ENCODE measurements around the gene RHOV. TPM values are rescaled to one million over a fixed set of nuclear protein-coding genes. Genes with fewer than 3 reads are reported as not detected.

RHOV gene
- total RNA-seq: 0.35 and 1.2 TPM in 2 replicates
- 0.84 and 1.5 TPM in 2 replicates for polyA plus RNA-seq

- Histone ChIP-seq H3K27me3 (peaks cover 9% of the 10 kb centered on the region), H3K27ac (no peak within 1 kb of the TSS), H3K9me3 (ENCODE audit: low read depth) (no peaks in the 10 kb centered on the region), H3K4me1 (ENCODE audit: low read depth) (no peaks in the 10 kb centered on the region), H3K4me3 (peak within 1 kb of the TSS; percentile 48), H3K36me3 (no peaks in the 10 kb centered on the region)
- DNase-seq (ENCODE audit: low read depth in 1 of 2, low spot score in 1 of 2): peak; percentile 46 to 85
- TF ChIP-seq CTCF (IDR thresholded peaks at IDR 0.05; ENCODE audit: low read depth, low read length): peak; percentile 36
Observed at GRCh38 chr15:40873694-40874561, at the start of gene RHOV. Gene RHOV, minus strand, starts transcription at chr15:40874234. Its CDS starts 95 bp downstream, at chr15:40874139.

- no peak for DNase-seq (ENCODE audit: low read depth in 1 of 2, low spot score in 1 of 2)
- Histone ChIP-seq H3K27ac (no peak overlapping the region), H3K36me3 (no peaks in the 10 kb centered on the region), H3K4me1 (ENCODE audit: low read depth) (peaks cover 7% of the 10 kb centered on the region), H3K27me3 (peaks cover 74% of the 10 kb centered on the region), H3K4me3 (no peak overlapping the region), H3K9me3 (ENCODE audit: low read depth) (no peaks in the 10 kb centered on the region)
- TF ChIP-seq CTCF (IDR thresholded peaks at IDR 0.05; ENCODE audit: low read depth, low read length): no peak
Observed at GRCh38 chr15:40923551-40923950, 49.5 kb upstream of the RHOV start.

GRCh38 chr15:40922608-40923005, 48.6 kb upstream of the RHOV start:
- H3K27ac ChIP-seq: no peak overlapping the region
- H3K4me3 ChIP-seq: no peak overlapping the region
- H3K36me3 ChIP-seq: no peaks in the 10 kb centered on the region
- DNase-seq (ENCODE audit: low read depth in 1 of 2, low spot score in 1 of 2): no peak
- H3K27me3 ChIP-seq: peaks cover 73% of the 10 kb centered on the region
- no peak for TF ChIP-seq CTCF (IDR thresholded peaks at IDR 0.05; ENCODE audit: low read depth, low read length)
- no peaks in the 10 kb centered on the region for H3K9me3 ChIP-seq (ENCODE audit: low read depth)
- peaks cover 7% of the 10 kb centered on the region for H3K4me1 ChIP-seq (ENCODE audit: low read depth)

GRCh38 chr15:40921949-40922607, 48.0 kb upstream of the RHOV start:
- no peak for DNase-seq (ENCODE audit: low read depth in 1 of 2, low spot score in 1 of 2)
- no peak overlapping the region for H3K27ac ChIP-seq
- H3K4me1 ChIP-seq (ENCODE audit: low read depth): peaks cover 7% of the 10 kb centered on the region
- H3K27me3 ChIP-seq: peaks cover 72% of the 10 kb centered on the region
- no peaks in the 10 kb centered on the region for H3K9me3 ChIP-seq (ENCODE audit: low read depth)
- no peaks in the 10 kb centered on the region for H3K36me3 ChIP-seq
- no peak for TF ChIP-seq CTCF (IDR thresholded peaks at IDR 0.05; ENCODE audit: low read depth, low read length)
- H3K4me3 ChIP-seq: no peak overlapping the region

GRCh38 chr15:40918799-40919392, 44.9 kb upstream of the RHOV start:
- Histone ChIP-seq H3K36me3 (no peaks in the 10 kb centered on the region), H3K9me3 (ENCODE audit: low read depth) (no peaks in the 10 kb centered on the region), H3K27me3 (peaks cover 41% of the 10 kb centered on the region), H3K27ac (no peak overlapping the region), H3K4me1 (ENCODE audit: low read depth) (no peaks in the 10 kb centered on the region), H3K4me3 (no peak overlapping the region)
- no peak for DNase-seq (ENCODE audit: low read depth in 1 of 2, low spot score in 1 of 2)
- no peak for TF ChIP-seq CTCF (IDR thresholded peaks at IDR 0.05; ENCODE audit: low read depth, low read length)

Data from cardiac muscle cell (in vitro differentiated cells and primary cell).